Esophagus muscularis mucosa (tissue), 4 donors: ENCODE measurements around the gene TNNT2. TPM values are rescaled to one million over a fixed set of nuclear protein-coding genes. Genes with fewer than 3 reads are reported as not detected.

Experiments
- DNase-seq: peaks from one replicate; pipeline ENCODE4 v3.0.0-alpha.2; 2017; ENCODE audit errors: extremely low spot score
- H3K27ac ChIP-seq, 4 donors: fragments of 200-600 bp; sonication (generic); replicated peaks in 1 of 4; 1 replicate in 3 of 4; 2 replicates in 1 of 4; pipeline ENCODE4 v1.5.1; 2016 to 2019; ENCODE audit warnings: mild to moderate bottlenecking in 1 of 4
- H3K27me3 ChIP-seq, 4 donors: fragments of 200-600 bp; sonication (generic); one replicate each; pipeline versions ENCODE4 v1.5.1 to v1.6.0; 2016 to 2019
- H3K36me3 ChIP-seq, 4 donors: fragments of 200-600 bp; sonication (generic); one replicate each; pipeline ENCODE4 v1.5.1; 2016 to 2019
- H3K4me1 ChIP-seq, 4 donors: fragments of 200-600 bp; sonication (generic); one replicate each; pipeline ENCODE4 v1.5.1; 2016 to 2019
- H3K4me3 ChIP-seq, 4 donors: fragments of 200-600 bp; sonication (generic); 1 replicate in 2 of 4; 2 replicates in 2 of 4; pipeline ENCODE4 v1.5.1; 2016 to 2019; ENCODE audit warnings: mild to moderate bottlenecking in 4 of 4, moderate library complexity in 1 of 4
- H3K9me3 ChIP-seq, 4 donors: fragments of 200-600 bp; sonication (generic); 1 replicate in 3 of 4; 2 replicates in 1 of 4; pipeline ENCODE4 v1.5.1; 2016 to 2019
- CTCF ChIP-seq, 3 experiments: fragments of 200-600 bp in 2 of 3; fragments of 450-650 bp in 1 of 3; sonication (generic) in 2 of 3; IDR thresholded peaks; one replicate each; pipeline ENCODE4 v1.5.1; 2017 to 2019; ENCODE audit warnings: antibody characterized with exemption in 3 of 3, mild to moderate bottlenecking in 2 of 3, moderate library complexity in 1 of 3
- EP300 ChIP-seq: sonication (generic); formaldehyde crosslinking; IDR thresholded peaks from one replicate; pipeline ENCODE4 v1.6.1; 2017; ENCODE audit warnings: antibody characterized with exemption
- POLR2A ChIP-seq: fragments of 450-650 bp; IDR thresholded peaks from one replicate; pipeline ENCODE4 v1.6.1; 2017; ENCODE audit warnings: antibody characterized with exemption, moderate library complexity, mild to moderate bottlenecking, low read depth
- POLR2AphosphoS5 ChIP-seq, 2 donors: sonication (generic); formaldehyde crosslinking; IDR thresholded peaks; one replicate each; pipeline ENCODE4 v1.6.1; 2017; ENCODE audit warnings: antibody characterized with exemption in 2 of 2
- WGBS: methylation state at CpG from one replicate; pipeline ENCODE4 v1.1.5; 2018; 5-methylcytosine and 5-hydroxymethylcytosine counted together
- intact Hi-C: fragments of 100-400 bp; cut with DNase I; formaldehyde crosslinking; loops from one replicate; pipeline ENCODE4 v1.15.1; 2023
- total RNA-seq, 4 donors: library from RNA; depleted of rRNA; stranded (reverse); fragments of >200 nt; gene quantifications; one replicate each; pipeline versions ENCODE4 v1.1.0 to v1.2.1, GENCODE V29; 2016

The TNNT2 gene
- total RNA-seq, 4 donors from 2014 or later: 0.83 to 2.0 TPM; not detected in 2

- Histone ChIP-seq H3K27ac (no peak overlapping the region), H3K4me3 (no peak overlapping the region), H3K36me3 (no peaks in the 10 kb centered on the region), H3K27me3 (peaks cover 0 to 12% (median 0%) of the 10 kb centered on the region in 4 donors), H3K9me3 (no peaks in the 10 kb centered on the region), H3K4me1 (no peaks in the 10 kb centered on the region)
- TF ChIP-seq EP300 (no peak), CTCF (IDR thresholded peaks at IDR 0.05) (no peak), POLR2AphosphoS5 (IDR thresholded peaks at IDR 0.05) (no peak), POLR2A (no peak)
- no peak for DNase-seq
- intact Hi-C loops: no loop called here
- 79% methylated on average over 9 of the region's 9 CpGs for whole genome bisulfite sequencing
Observed at GRCh38 chr1:201391651-201392511, 14.4 kb upstream of the TNNT2 start.

GRCh38 chr1:201391225-201391624, 13.7 kb upstream of the TNNT2 start:
- intact Hi-C loops: no loop called here
- H3K4me1 ChIP-seq: no peaks in the 10 kb centered on the region
- no peak for DNase-seq
- peaks cover 0 to 16% (median 0%) of the 10 kb centered on the region in 4 donors for H3K27me3 ChIP-seq
- H3K4me3 ChIP-seq: no peak overlapping the region
- no peaks in the 10 kb centered on the region for H3K36me3 ChIP-seq
- H3K27ac ChIP-seq: no peak overlapping the region
- WGBS: 100% methylated on average over 1 of the region's 1 CpG
- no peaks in the 10 kb centered on the region for H3K9me3 ChIP-seq
- TF ChIP-seq CTCF (IDR thresholded peaks at IDR 0.05) (no peak), POLR2AphosphoS5 (IDR thresholded peaks at IDR 0.05) (no peak), EP300 (no peak), POLR2A (no peak)

GRCh38 chr1:201389051-201389450, 11.6 kb upstream of the TNNT2 start:
- H3K4me3 ChIP-seq: no peak overlapping the region
- H3K4me1 ChIP-seq: peaks cover 0 to 6% (median 0%) of the 10 kb centered on the region in 4 donors
- H3K36me3 ChIP-seq: no peaks in the 10 kb centered on the region
- TF ChIP-seq CTCF (IDR thresholded peaks at IDR 0.05): no peak
- no peak for TF ChIP-seq EP300
- TF ChIP-seq POLR2A: no peak
- TF ChIP-seq POLR2AphosphoS5 (IDR thresholded peaks at IDR 0.05): no peak
- intact Hi-C loops: no loop called here
- 90% methylated on average over 7 of the region's 12 CpGs for WGBS
- H3K27ac ChIP-seq: no peak overlapping the region
- H3K27me3 ChIP-seq: peaks cover 0 to 36% (median 0%) of the 10 kb centered on the region in 4 donors
- no peak for DNase-seq
- no peaks in the 10 kb centered on the region for H3K9me3 ChIP-seq

- intact Hi-C loops: no loop called here
- WGBS: 89% methylated on average over 4 of the region's 8 CpGs
Observed at GRCh38 chr1:201386208-201386607, 8.7 kb upstream of the TNNT2 start.

More at GRCh38 chr1:201386208-201386607, 8.7 kb upstream of the TNNT2 start:
- H3K27me3 ChIP-seq: peaks cover 0 to 36% (median 0%) of the 10 kb centered on the region in 4 donors
- H3K4me3 ChIP-seq: no peak overlapping the region
- TF ChIP-seq EP300: no peak
- TF ChIP-seq POLR2AphosphoS5 (IDR thresholded peaks at IDR 0.05): no peak
- no peak for TF ChIP-seq POLR2A
- no peak for TF ChIP-seq CTCF (IDR thresholded peaks at IDR 0.05)
- H3K9me3 ChIP-seq: no peaks in the 10 kb centered on the region
- H3K27ac ChIP-seq: no peak overlapping the region
- no peaks in the 10 kb centered on the region for H3K36me3 ChIP-seq
- H3K4me1 ChIP-seq: peaks cover 0 to 8% (median 0%) of the 10 kb centered on the region in 4 donors
- no peak for DNase-seq
